NAMALWA (cell line): Measurements from ENCODE around the gene SHB.
A peak's percentile ranks its signal among the peaks of the same experiment; 100 is the strongest.

Experiments used
- DNase-seq: peaks from one replicate; pipeline ENCODE4 v3.0.0-alpha.2; 2015; ENCODE audit warnings: low spot score

The SHB gene

DNA sequence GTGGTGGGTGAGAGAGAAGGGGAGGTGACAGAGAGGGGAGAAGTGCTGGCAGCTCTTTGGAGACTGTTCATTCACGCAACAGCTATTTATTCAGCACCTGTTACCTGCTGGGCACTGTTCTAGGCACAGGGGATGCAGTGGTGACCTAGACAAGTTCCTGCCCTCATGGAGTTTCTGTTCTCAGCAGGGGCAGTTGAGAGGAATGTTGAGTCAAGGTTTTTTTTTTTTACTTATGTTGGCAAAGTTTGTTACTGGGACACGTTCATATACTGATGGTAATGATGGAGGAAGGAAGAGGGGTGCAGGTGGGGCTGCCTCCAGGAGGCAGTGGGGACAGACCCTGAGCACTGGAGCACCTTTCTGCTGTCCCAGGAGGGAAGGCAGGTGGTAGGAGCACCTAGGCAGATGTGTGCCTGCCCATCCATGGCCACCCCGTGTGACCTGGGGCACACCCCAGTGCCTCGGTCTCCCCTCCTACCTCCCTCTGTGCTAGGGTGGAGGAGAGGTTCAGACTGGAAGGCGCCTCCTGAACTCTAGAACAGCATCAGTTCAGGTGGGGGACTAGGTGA lies 115.7 kb downstream of the SHB start:
- no peak for DNase-seq

DNA sequence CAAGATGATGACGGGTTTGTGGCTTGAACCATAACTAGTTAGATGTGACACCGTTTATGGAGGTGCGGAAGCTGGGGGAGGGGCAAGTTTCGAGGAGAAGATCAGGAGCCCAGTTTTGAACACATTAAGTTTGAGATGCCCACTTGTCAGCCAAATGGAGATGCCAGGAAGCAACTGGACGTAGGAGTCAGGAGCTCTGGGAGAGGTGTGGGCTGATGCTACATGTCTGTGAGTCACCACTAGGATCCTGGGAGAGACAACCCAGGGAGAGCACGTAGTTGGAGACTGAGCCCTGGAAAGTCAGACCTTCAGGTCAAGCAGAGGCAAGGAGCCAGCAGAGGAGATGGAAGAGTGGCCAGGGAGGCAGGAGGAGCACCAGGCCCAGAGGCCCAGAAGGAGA lies 116.3 kb downstream of the SHB start:
- no peak for DNase-seq

DNA sequence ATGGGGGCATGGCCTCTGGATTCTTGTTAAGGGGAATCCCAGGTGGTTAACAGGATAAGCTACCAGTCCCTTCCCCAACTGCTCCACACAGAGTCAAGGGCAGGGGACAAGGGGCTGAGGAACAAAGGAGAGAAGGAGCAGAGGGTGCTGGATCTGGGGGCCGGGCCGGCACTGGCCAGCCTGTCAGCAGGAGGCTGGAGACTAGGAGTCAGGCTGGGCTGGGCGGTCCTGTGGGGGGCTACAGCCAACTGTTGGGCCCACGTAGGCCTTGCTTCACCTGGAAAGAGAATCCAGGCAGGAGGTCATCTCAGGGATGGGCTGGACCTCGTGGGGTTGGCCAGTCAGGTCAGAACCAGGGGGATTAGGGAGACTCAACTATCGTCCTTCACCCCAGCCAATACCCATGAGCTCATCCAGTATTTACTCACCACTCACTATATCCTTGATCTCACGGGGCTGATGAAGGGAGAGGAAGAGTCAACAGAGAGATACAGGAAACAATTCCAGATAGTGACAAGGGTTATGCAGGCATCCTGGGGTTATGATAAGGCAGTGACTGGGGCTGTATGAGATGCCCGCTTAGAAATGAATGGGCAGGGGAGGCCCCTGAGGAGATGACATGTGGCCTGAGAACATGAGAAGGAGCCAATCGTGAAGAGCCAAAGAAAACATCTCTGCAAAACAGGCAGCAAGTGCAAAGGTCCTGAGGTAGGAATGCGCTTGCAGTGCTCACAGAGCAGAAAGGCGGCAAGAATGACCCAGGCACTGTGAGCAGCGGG lies 117.2 kb downstream of the SHB start:
- no peak for DNase-seq

DNA sequence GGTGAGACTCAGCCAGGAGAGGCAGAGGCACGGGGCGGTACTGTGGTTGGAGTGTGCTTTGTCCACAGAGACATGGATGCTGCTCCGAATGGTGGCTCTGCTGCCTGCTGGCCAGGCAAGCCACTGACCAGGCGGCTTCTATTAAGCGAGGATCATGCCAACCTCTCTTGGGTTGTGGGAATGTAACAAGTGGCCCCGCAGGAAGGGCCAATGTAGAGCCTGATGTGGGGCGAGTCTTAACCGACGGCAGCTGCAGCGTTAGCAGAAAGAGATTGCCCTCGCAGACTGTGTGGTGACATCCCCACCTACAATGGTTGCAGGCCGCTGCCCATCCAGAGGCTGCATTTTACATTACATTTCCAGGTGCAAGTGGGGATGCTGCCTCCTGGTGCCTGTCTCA lies 118.5 kb downstream of the SHB start:
- DNase-seq: no peak

DNA sequence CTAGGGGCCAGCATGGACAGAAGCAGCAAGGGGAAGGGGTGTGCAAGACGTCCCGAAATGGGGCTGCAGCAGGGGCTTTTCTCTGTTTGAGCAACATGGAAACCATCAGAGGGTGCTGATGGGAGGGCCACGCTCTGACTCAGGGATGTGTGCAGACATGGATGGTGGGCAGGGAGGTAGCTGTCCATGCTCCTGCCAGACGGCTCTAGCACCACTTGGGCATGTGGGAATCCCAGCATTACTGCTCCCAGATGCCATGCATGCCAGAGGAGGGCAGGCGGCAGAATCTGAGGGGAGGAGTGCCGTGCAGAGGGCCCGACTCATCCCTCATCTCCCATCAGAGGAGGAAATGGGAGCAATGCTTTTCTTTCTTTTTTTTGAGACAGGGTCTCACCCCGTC lies 119.5 kb downstream of the SHB start:
- DNase-seq: no peak

DNA sequence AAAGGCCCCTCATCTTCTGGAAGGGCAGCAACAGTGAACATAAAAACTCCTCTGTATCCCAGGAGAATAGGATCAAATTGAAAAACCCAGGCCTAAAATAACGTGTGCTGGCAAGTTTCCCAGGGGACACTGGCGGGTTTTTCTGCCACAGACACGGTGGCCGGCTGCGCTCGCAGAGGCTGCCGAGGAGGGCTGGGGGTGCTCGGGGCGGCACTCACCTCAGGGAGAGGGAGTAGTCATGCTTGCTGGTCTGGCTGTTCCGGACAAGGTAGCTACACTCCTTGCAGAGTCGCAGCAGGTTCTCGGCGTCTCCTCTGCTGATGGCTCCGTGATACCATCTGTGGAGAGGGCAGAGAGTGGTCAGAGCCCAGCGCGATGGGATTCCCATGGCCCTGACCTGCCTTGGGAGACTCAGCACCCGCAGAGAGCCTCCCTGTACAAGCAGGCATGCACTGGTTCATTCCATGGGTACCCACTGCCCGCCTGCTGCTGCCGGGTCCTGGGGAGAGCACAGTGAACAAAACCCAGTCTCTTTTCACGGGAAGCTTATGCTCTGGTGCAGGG lies 120.5 kb downstream of the SHB start:
- no peak for DNase-seq

DNA sequence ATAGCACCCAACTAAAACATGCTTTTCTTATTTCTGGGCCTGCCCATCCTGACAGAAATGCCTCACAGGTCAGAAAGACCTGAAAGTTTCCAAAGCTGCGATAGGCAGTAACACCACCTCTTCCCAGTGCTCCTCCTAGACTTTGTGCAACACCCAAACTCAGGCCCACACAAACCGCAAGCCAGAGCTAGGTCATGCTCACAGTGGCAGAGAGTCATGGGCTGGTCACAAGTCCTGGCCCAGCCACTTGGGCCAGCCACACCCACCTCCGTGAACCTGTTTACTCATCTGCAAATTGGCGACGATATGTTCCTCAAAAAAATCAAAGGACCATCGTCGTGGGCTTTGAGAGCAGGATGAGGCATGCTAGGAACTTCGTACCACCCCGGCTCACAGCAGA lies 121.0 kb downstream of the SHB start:
- DNase-seq: no peak

DNA sequence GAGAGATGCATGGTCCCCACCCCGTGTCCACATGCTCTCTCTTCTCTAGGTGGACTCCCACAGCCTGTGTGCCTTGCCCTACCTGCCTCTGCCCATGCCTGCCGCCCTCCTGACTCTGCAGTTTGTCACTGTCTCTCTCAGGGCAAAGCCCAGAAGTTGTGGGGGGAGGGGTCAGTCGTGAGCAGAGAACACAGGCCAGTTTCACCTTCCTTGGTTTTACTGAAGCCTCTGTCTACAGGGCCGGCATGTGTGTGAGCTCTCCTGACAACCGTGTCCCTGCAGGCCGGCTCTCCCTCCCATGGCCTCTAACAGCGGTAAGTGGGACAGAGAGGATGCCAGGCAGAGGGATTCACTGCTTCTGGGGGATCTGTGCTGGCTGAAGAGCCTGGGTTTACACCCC lies 121.6 kb downstream of the SHB start:
- DNase-seq: no peak

DNA sequence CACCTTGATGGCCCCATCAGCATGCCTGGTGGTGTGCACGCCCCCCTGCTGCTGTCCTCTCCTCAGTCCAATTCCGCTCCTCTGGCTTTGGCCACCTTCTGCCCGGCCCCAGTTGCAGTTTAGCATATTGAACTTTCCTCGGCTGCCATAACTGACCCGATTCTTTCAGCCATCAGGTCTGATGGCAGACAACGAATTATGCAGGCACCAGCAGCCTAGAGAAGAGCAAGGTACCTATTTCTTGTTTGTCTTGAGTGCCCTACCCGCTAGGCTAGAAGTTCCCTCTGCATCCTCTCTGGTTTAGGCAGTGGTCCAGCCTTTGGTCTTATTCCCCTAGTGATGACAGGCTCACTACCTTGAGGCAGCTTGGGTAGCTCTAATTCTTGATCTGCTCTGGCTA lies 122.1 kb downstream of the SHB start:
- DNase-seq: no peak

DNA sequence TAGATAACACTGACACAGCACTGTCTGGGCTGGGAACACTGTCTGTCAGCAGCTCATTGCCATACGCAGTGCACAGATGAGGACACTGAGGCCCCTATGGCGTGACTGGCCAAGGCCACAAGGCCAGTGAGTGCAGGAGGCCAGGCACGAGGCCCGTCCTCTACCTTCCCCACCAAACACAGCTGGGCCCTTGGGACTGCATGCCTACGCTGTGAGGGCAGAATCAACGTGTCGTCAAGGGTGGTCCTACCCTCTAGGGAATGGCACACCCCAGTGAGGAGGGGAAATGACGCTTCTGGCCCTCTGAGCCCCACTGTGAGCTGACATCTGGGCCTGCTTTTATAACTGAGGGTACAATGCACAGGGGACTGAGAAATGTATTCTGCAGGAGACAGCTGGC lies 123.0 kb downstream of the SHB start:
- DNase-seq: no peak

DNA sequence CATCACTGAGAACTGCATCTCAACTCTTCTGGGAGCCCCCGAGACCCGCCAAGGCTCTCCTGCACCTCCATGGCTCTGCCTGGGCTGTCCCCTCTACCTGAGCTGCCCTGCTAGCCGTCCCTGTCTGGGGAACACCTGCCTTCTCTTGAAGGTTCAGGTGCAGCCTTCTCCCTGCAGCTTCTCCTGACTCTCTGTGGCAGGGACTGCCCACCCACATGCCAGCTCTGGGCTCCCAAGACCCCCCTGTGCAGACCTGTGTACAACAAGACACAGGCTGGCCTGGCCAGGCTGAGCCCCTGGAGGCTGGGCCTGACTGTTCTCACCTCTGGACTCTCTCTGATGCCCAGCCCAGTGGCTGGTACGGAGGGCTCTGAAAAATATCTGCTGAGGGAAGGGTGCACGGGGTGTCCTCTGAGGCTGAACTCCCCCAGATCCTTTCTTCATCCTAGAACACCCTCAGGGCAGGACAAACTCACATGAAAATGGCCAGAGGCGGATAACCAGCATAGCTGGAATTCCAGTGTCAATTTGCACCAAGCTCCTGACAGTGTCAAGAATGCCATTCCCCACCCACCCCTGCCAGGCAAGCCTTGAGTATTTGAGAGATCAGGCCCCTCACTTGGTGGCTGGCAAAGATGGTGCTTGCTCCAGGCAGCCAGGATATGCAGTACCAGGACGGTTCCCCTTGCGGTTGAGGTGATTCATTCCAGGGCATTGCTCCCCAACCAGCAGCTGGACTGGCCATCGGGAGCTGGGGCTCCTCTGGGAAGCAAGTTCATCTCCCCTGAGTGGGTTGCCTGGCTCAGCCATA lies 124.2 kb downstream of the SHB start:
- no peak for DNase-seq

DNA sequence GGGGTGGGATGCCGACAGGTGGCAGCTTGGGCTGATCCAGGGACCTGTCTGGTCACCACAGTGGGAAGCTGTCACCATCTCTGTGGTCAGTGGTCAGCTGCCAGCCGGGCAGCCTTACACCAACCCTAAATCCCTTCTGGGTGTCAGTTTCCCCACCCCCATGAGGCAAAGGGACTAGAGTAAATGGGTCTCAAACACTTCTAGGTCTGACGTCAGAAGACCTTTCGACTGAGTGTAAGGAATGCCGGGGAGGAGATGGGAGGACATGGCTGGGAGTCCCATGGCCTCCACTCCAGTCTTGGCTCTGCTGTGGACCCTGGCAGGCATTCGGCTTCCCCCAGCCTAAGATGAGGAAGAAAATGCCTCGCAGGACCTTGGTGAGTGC lies 124.8 kb downstream of the SHB start:
- no peak for DNase-seq

DNA sequence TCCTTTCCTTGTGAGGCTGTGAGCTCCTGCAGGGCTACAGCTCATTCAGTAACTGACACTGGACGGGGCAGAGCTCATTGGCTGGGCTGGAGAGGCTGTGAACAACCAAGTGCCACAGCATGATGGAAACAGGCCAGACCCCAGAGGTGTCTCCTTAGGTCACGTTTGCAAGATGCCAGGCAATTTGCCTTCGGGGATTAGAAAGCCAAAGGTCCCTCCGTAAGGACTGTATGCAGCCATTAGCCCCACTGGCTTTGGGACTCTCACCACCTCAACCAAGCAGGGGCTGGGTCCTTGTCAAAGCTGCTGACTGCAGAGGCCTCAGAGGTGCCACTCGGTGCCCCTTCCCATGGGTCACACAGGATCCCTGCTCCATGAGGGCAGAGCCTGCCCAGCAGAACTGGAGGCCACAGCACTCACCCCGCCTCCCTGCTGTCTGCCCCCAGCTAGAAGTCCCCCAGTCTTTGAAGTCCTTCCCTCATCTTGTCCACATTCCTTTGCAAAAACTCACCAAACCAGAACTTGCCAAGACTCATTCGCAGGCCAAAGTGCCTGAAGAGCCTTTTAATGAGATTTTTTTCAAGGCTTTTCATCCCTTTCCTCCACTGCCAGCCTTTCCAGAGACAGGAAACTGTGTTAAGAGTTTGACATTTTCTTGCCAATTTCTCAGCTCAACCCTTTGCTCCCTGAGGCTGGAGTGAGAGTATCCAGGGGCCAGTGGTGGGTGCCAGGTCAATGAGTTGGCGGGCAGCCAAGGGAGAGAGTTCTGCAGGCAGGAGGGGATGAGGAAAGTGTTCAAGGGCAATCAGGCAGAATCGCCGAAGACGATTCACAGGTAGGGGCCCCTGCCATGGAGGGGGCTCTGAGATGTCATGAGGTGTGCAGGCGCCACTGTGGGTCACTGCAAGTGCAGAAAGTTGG lies 125.4 kb downstream of the SHB start:
- DNase-seq: no peak

DNA sequence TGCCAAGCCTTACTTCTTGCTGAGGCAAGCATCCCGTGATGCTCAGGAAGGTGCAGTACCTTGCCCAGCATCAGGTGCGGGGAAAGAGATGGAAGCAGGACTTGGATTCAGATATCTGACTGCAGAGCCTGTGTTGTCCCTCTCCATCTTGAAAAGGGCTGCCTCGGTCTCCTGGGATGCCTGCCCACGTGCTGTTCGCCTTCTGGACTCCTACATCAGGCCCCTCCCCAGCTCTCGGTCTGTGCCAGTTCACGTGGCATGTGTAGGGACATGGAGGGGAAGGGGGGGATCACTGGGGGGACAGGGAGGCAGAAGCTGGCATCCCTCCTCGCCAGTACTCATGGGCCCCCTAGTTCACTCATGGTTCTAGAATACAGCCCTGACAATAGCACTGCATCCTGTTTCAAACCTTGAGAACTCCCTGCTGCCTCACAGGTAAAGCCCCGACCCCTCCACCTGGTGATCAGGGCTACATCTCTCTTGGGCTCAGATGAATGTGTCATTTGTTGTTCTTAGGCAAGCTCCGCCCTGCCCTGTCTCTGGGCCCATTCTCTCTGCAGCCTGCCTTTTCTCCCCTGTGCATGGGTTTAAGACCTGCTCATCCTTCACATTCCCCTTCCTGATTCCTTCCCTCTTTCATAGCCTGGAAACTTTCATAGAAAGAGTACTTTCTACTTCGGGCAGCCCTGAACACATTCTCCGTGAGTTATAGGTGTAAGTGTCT lies 126.2 kb downstream of the SHB start:
- no peak for DNase-seq

DNA sequence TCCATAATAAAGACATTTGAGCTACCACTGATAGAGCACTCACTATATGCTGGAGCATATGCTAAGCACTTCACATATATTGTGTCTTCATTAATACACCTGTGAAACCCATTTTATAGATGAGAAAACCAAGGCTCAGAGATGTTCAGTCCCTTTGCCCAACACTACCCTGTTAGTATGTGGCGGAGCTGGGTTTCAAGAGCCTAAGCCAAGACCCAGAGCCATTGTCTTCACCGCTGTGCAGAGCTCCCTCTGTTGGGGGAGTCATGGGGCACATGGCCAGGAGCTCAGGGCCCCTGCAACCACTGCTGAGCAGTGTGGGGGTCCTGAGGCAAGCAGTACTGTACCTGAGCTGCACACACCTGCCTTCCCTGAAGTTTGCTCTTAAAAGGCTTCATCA lies 127.8 kb downstream of the SHB start:
- peak; percentile 13 for DNase-seq

DNA sequence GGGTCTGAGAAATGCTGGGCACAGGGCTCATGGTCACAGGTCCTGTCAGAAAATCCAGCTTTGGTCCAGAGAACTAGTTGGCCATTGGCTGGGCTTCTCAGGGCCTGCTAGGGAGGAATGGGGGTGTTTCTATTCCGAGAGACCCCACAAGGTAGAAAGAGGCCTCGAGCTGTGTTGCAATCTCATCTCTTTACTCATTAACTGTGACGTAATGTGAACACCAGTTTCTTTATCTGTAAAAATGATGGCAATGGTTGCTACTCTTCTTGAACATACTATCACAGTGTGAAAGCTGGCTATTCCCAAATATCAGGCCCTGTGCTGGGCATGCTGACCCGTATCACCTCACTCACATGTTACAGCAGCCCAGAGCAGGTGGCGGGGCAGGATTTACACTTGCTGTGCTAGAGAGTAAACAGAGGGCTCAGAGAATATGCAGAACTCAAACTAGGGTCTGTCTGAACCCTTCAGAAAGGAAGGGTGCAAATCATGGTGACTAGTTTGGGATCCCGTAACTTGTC lies 129.4 kb downstream of the SHB start:
- DNase-seq: no peak

DNA sequence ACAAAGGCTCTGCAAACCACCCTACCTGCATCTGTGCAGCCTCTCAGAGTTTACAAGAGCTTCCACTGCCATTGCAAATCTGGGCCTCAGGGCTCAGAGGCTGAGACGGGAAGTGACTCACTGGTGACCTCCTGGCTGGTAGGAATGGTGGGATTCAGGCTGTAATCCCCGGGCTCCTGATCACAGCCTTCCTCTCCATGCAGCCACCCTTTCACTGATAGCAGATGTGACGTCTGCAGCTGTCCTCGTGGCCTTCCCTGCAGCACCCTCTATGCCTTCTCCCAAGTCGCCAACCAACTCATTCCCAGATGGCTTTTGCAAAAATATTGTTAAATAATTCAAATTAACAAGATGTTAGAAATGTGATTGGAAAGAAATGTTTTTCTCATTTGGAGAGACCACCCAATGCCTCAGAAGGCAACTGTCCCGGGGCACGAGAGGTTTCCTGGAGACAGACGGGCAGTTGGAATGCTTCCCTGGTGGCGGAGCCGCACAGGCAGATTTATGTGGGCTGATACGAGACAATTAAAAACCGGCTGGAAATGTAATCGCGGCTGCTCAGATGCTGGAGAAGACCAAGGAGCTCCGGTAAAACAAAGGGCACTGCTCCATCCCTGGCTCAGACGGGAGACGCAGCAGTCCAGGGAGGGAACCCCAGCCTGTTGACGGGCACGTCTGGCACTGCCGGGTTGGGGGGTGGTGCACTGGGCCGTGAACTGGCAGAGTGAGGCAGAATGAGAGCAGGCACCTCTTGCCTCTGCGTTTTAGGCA lies 130.7 kb downstream of the SHB start:
- DNase-seq: no peak

DNA sequence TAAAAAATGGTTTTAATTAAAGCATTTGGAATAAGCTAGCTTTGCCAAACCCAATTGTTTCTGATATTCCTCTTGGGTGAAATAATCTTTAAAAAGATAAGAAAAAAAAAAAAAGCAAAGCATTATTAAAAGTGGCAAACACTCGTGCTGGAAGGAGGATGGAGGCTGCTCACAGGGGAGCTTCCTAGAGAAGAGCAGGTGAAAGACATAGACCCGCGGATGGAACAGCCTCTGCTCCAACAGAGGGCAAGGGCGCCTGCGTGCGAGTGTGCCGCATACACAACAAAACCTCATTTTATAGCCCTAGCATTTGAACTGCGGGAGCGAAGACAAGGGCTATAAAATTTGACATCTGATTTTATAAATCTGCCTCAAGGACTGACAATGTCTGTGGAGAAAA lies 131.7 kb downstream of the SHB start:
- DNase-seq: no peak

DNA sequence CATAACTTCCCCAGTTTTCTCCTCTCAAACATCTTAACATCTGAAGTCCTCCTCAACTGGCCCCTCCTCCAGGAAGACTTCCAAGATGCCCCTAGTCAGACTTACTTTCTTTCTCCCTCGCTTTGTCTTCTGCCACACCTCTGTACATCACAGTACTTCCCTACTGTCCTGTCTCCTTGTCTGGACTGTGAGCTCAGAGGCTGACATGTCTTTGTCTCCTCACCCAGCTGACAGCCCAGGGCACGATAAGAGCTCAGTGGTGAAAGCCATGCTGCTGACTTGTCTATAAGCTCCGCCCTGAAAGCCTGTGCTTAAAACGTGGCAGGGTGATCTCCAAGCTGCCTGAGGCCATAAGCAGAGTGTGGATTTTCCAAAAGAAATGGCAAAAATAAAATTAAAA lies 132.1 kb downstream of the SHB start:
- no peak for DNase-seq

DNA sequence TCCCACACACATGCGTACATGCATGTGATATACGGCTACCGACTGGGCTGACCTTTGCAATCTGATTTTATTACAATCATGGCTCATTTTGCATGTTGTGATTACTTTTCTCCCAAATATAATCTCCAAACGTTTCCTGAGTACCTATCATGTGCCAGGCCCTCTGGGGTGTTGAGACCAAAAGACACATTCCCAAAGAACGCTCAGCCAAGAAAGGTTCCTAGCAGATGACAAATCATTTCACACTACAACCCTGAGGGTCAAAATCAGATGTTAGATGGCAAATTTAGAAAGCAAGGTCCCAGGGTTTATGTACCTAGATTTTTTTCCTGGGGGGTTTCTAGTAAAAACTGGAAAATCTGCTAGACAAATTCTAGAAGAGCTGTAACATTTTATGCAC lies 132.7 kb downstream of the SHB start:
- no peak for DNase-seq
